ENCODE data around the gene OR2T6.

GRCh38 chr1:248359415-248359814 lies 16.1 kb upstream of the OR2T6 start:
- TF ChIP-seq, protein P1, sequence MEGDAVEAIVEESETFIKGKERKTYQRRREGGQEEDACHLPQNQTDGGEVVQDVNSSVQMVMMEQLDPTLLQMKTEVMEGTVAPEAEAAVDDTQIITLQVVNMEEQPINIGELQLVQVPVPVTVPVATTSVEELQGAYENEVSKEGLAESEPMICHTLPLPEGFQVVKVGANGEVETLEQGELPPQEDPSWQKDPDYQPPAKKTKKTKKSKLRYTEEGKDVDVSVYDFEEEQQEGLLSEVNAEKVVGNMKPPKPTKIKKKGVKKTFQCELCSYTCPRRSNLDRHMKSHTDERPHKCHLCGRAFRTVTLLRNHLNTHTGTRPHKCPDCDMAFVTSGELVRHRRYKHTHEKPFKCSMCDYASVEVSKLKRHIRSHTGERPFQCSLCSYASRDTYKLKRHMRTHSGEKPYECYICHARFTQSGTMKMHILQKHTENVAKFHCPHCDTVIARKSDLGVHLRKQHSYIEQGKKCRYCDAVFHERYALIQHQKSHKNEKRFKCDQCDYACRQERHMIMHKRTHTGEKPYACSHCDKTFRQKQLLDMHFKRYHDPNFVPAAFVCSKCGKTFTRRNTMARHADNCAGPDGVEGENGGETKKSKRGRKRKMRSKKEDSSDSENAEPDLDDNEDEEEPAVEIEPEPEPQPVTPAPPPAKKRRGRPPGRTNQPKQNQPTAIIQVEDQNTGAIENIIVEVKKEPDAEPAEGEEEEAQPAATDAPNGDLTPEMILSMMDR (IDR thresholded peaks at IDR 0.05), result no peak
- no peak for TF ChIP-seq POLR2A (IDR thresholded peaks at IDR 0.05)

Measured in adrenal gland (tissue), 5 donors.